GM23338 (cell line): ENCODE measurements around the gene MYO1F. TPM values are rescaled to one million over a fixed set of nuclear protein-coding genes. Genes with fewer than 3 reads are reported as not detected.

ENCODE experiments used
- ATAC-seq: fragments of 200-7000 bp; cut with Tn5 transposase; 3 replicates; pipeline ENCODE4 v1.9.1; 2020
- DNase-seq: peaks from one replicate; pipeline ENCODE4 v3.0.0-alpha.2; 2015; ENCODE audit warnings: low spot score
- H2AFZ ChIP-seq: fragments of 200-600 bp; sonication (generic); 2 replicates; pipeline ENCODE4 v1.8.0; 2016; ENCODE audit warnings: antibody characterized with exemption, mild to moderate bottlenecking, moderate library complexity
- H3F3A ChIP-seq: fragments of 200-600 bp; sonication (generic); replicated peaks from 2 replicates; pipeline ENCODE4 v1.8.0; 2017; ENCODE audit warnings: antibody characterized with exemption, mixed run types, low read depth
- H3K27ac ChIP-seq: fragments of 200-600 bp; sonication (generic); 2 replicates; pipeline ENCODE4 v1.6.1; 2016; ENCODE audit warnings: low read depth
- H3K27me3 ChIP-seq: fragments of 200-600 bp; sonication (generic); 2 replicates; pipeline ENCODE4 v1.8.0; 2016; ENCODE audit warnings: mild to moderate bottlenecking, mixed run types, moderate library complexity; ENCODE audit not compliant: insufficient read depth
- H3K36me3 ChIP-seq: fragments of 200-600 bp; sonication (generic); 2 replicates; pipeline ENCODE4 v1.8.0; 2016; ENCODE audit warnings: mild to moderate bottlenecking; ENCODE audit not compliant: insufficient read depth
- H3K4me1 ChIP-seq: fragments of 200-600 bp; sonication (generic); 2 replicates; pipeline ENCODE4 v1.8.0; 2016; ENCODE audit warnings: mild to moderate bottlenecking, moderate library complexity; ENCODE audit not compliant: insufficient read depth
- H3K4me2 ChIP-seq: fragments of 200-600 bp; sonication (generic); 2 replicates; pipeline ENCODE4 v1.7.1; 2017; ENCODE audit warnings: mixed run types
- H3K4me3 ChIP-seq: fragments of 200-600 bp; sonication (generic); 2 replicates; pipeline ENCODE4 v1.6.1; 2016; ENCODE audit warnings: mixed run types
- H3K79me2 ChIP-seq: fragments of 200-600 bp; sonication (generic); replicated peaks from 2 replicates; pipeline ENCODE4 v1.8.0; 2017; ENCODE audit warnings: mild to moderate bottlenecking; ENCODE audit not compliant: insufficient read depth
- H3K9me2 ChIP-seq: fragments of 200-600 bp; sonication (generic); 2 replicates; pipeline ENCODE4 v1.8.0; 2017; ENCODE audit not compliant: insufficient read depth
- H4K20me1 ChIP-seq: fragments of 200-600 bp; sonication (generic); replicated peaks from 2 replicates; pipeline ENCODE4 v1.8.0; 2017; ENCODE audit warnings: mild to moderate bottlenecking; ENCODE audit not compliant: insufficient read depth
- H3K27ac Mint-ChIP-seq: 2 replicates; pipeline ENCODE4 v1.8.0; 2020; ENCODE audit warnings: inconsistent platforms, mild to moderate bottlenecking, moderate library complexity, mixed read lengths
- H3K27me3 Mint-ChIP-seq: 3 replicates; pipeline ENCODE4 v1.8.0; 2022; ENCODE audit warnings: low read depth, mild to moderate bottlenecking, moderate library complexity, mixed read lengths, inconsistent platforms; ENCODE audit not compliant: insufficient read depth, poor library complexity
- H3K36me3 Mint-ChIP-seq: 3 replicates; pipeline ENCODE4 v1.8.0; 2021; ENCODE audit warnings: low read depth, mild to moderate bottlenecking, inconsistent platforms, moderate library complexity, mixed read lengths
- H3K4me1 Mint-ChIP-seq: 3 replicates; pipeline ENCODE4 v1.8.0; 2020; ENCODE audit warnings: mild to moderate bottlenecking, inconsistent platforms, mixed read lengths
- H3K4me3 Mint-ChIP-seq: 3 replicates; pipeline ENCODE4 v1.8.0; 2021; ENCODE audit warnings: moderate library complexity, mild to moderate bottlenecking, inconsistent platforms, mixed read lengths
- H3K9me3 Mint-ChIP-seq: 3 replicates; pipeline ENCODE4 v1.8.0; 2020; ENCODE audit warnings: moderate library complexity, mild to moderate bottlenecking, inconsistent platforms, mixed read lengths
- CTCF ChIP-seq, 2 experiments: fragments of 200-600 bp in 1 of 2; sonication (generic) in 1 of 2; conservative IDR thresholded peaks; 2 replicates each; pipeline versions ENCODE4 v1.5.1 to v1.6.1; 2016 to 2017; ENCODE audit warnings: antibody characterized with exemption in 2 of 2, low read depth in 2 of 2, mild to moderate bottlenecking in 2 of 2, moderate library complexity in 1 of 2
- EZH2phosphoT487 ChIP-seq: fragments of 200-600 bp; sonication (generic); IDR thresholded peaks from one replicate; pipeline ENCODE4 v1.8.1; 2018; ENCODE audit warnings: antibody characterized with exemption; ENCODE audit not compliant: unreplicated experiment
- NANOG ChIP-seq: IDR thresholded peaks from 2 replicates; pipeline ENCODE4 v1.6.1; 2016; ENCODE audit warnings: antibody characterized with exemption, borderline replicate concordance
- POLR2AphosphoS5 ChIP-seq: IDR thresholded peaks from 2 replicates; pipeline ENCODE4 v1.6.1; 2016; ENCODE audit warnings: antibody characterized with exemption, low read depth
- REST ChIP-seq: IDR thresholded peaks from one replicate; pipeline ENCODE4 v1.6.1; 2018; ENCODE audit warnings: antibody characterized with exemption; ENCODE audit not compliant: unreplicated experiment
- STAT1 ChIP-seq: IDR thresholded peaks from one replicate; pipeline ENCODE4 v1.6.1; 2016; ENCODE audit warnings: antibody characterized with exemption; ENCODE audit not compliant: unreplicated experiment
- ZNF331 ChIP-seq: fragments of 250-450 bp; sonication (Bioruptor Pico); IDR thresholded peaks from 2 replicates; pipeline ENCODE4 v1.5.0; 2020; ENCODE audit warnings: low read depth, mild to moderate bottlenecking, moderate library complexity
- ZNF462 ChIP-seq: fragments of 250-450 bp; sonication (Bioruptor Pico); IDR thresholded peaks from 2 replicates; pipeline ENCODE4 v1.5.0; 2020; ENCODE audit warnings: mild to moderate bottlenecking, moderate library complexity
- polyA plus RNA-seq: library from polyadenylated mRNA; unstranded; fragments of >200 nt; fragmentation: Nextera tagmentation; extraction: Ambion mirVana; gene quantifications from 2 replicates; pipeline ENCODE4 v1.2.1, GENCODE V29; 2016
- total RNA-seq: library from RNA; depleted of rRNA; stranded (reverse); fragments of >200 nt; shearing (Covaris generic); gene quantifications from 2 replicates; pipeline ENCODE4 v1.2.3, GENCODE V29; 2014

Gene MYO1F
- total and polyA plus RNA-seq, 2 experiments from 2014 or later, result 3.9 to 5.7 TPM

GRCh38 chr19:8490873-8491272, 86.4 kb downstream of the MYO1F start:
- Histone ChIP-seq H3K4me1 (no peaks in the 10 kb centered on the region), H3K4me2 (no peak overlapping the region), H4K20me1 (peaks cover 12% of the 10 kb centered on the region; the same call in 1 of the 2 replicates), H3K27me3 (no peaks in the 10 kb centered on the region), H2AFZ (no peak overlapping the region), H3K4me3 (no peak overlapping the region), H3K27ac (peak overlapping the region; percentile 88; the same call in 1 of the 2 replicates), H3K9me2 (no peaks in the 10 kb centered on the region), H3F3A (peaks cover 44% of the 10 kb centered on the region), H3K79me2 (no peaks in the 10 kb centered on the region), H3K36me3 (peaks cover 13% of the 10 kb centered on the region)
- TF ChIP-seq STAT1 (no peak), ZNF462 (no peak), POLR2AphosphoS5 (no peak), EZH2phosphoT487 (no peak), ZNF331 (no peak), NANOG (no peak), REST (no peak), CTCF (conservative IDR thresholded peaks at IDR 0.05; ENCODE audit: low read depth in 2 of 2) (no peak)
- no peak for DNase-seq
- peak overlapping the region; percentile 72; the same call in 1 of the 2 replicates for H3K27ac Mint-ChIP-seq
- H3K36me3 Mint-ChIP-seq, result peaks cover 42% of the 10 kb centered on the region
- peaks cover 20% of the 10 kb centered on the region for H3K27me3 Mint-ChIP-seq
- H3K4me1 Mint-ChIP-seq, result peaks cover 22% of the 10 kb centered on the region
- H3K9me3 Mint-ChIP-seq, result no peaks in the 10 kb centered on the region; the same call in 2 of the 3 replicates
- no peak; the same call in 2 of the 3 replicates for ATAC-seq
- H3K4me3 Mint-ChIP-seq, result no peak overlapping the region; the same call in 2 of the 3 replicates
